Activated CD4-positive, alpha-beta T cell treated with anti-CD3 and anti-CD28 coated beads, Interleukin-2, amount 50 U/mL, for 24 hours (primary cell): Measurements from ENCODE around the gene TBC1D21.
A peak's percentile ranks its signal among the peaks of the same experiment; 100 is the strongest.

Experiments used
- DNase-seq, 2 donors: peaks; one replicate each; pipeline ENCODE4 v3.0.0-alpha.2; 2020; ENCODE audit warnings: low read depth in 1 of 2, low spot score in 1 of 2

TBC1D21 gene

GRCh38 chr15:73907035-73907408, 33.7 kb downstream of the TBC1D21 start:
- no peak for DNase-seq

GRCh38 chr15:73908030-73908821, 34.9 kb downstream of the TBC1D21 start:
- peak; percentile 53 to 57 for DNase-seq

- no peak for DNase-seq
Observed at GRCh38 chr15:73908822-73909122, 35.4 kb downstream of the TBC1D21 start.

GRCh38 chr15:73909651-73910050, 36.3 kb downstream of the TBC1D21 start:
- DNase-seq, result no peak

GRCh38 chr15:73910522-73911303, 37.3 kb downstream of the TBC1D21 start:
- DNase-seq, result no peak

GRCh38 chr15:73912030-73912596, 38.7 kb downstream of the TBC1D21 start:
- DNase-seq, result no peak

GRCh38 chr15:73914145-73914544, 40.8 kb downstream of the TBC1D21 start:
- no peak for DNase-seq

- DNase-seq, result no peak
Observed at GRCh38 chr15:73915082-73915481, 41.7 kb downstream of the TBC1D21 start.

GRCh38 chr15:73918784-73919183, 45.4 kb downstream of the TBC1D21 start:
- no peak for DNase-seq

- no peak for DNase-seq
Observed at GRCh38 chr15:73919706-73920105, 46.3 kb downstream of the TBC1D21 start.

- no peak for DNase-seq
Observed at GRCh38 chr15:73921254-73921925, 48.0 kb downstream of the TBC1D21 start.

- DNase-seq, result no peak
Observed at GRCh38 chr15:73922186-73923151, 49.1 kb downstream of the TBC1D21 start.

GRCh38 chr15:73923156-73923487, 49.8 kb downstream of the TBC1D21 start:
- DNase-seq, result no peak

GRCh38 chr15:73923488-73924164, 50.3 kb downstream of the TBC1D21 start:
- no peak for DNase-seq

GRCh38 chr15:73924171-73924921, 51.0 kb downstream of the TBC1D21 start:
- DNase-seq, result peak; percentile 18 to 24

- DNase-seq, result no peak
Observed at GRCh38 chr15:73925848-73926218, 52.5 kb downstream of the TBC1D21 start.

GRCh38 chr15:73926219-73927002, 53.0 kb downstream of the TBC1D21 start, which contains the start of gene LOXL1:
Gene LOXL1, plus strand, starts transcription at chr15:73926462. Its CDS starts 322 bp downstream, at chr15:73926784.
- no peak for DNase-seq

GRCh38 chr15:73927003-73927475, 53.7 kb downstream of the TBC1D21 start:
- no peak for DNase-seq
